Activated T-helper 9 cell treated with anti-CD3 and anti-CD28 coated beads, Interleukin-2, amount 50 U/mL, for 16 hours (primary cell): ENCODE measurements around the gene P2RY8.
"Not testable (repeated sequence)": the region's sequence is repeated elsewhere in the genome, so short reads cannot be mapped to it uniquely, and the experiment has no call there.

Source experiments
- DNase-seq: peaks from one replicate; pipeline ENCODE4 v3.0.0-alpha.2; 2020; ENCODE audit warnings: low read depth

Gene P2RY8

GRCh38 chrX:1444561-1445500, 92.2 kb downstream of the P2RY8 start:
- no peak for DNase-seq

- DNase-seq = no peak
Measured at GRCh38 chrX:1443496-1444075, 93.4 kb downstream of the P2RY8 start.

DNA sequence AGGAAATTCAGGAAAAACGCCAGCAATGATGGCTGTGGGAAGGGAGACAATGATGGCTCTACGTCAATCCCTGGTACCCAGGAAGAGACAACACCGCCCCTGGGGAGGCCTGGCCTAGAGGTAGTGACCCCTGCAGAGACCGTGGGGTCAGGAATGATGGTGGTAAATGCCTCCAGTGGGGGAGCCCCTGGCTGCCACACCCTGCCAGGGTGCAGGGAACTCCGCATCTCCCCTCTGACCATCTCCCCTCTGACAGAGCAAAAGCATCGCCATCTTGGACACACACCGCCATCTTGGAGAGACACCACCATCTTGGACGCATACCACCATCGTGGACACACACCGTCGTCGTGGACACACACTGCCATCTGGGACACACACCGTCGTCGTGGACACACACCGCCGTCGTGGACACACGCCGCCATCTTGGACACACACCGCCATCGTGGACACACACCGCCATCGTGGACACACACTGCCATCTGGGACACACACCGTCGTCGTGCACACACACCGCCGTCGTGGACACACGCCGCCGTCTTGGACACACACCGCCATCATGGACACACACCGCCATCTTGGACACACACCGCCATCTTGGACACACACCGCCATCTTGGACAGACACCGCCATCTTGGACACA, 94.1 kb downstream of the P2RY8 start:
- DNase-seq = no peak

- no peak for DNase-seq
Measured at GRCh38 chrX:1442016-1442665, 94.8 kb downstream of the P2RY8 start.

- DNase-seq = no peak
Measured at GRCh38 chrX:1440506-1440905, 96.5 kb downstream of the P2RY8 start.

DNA sequence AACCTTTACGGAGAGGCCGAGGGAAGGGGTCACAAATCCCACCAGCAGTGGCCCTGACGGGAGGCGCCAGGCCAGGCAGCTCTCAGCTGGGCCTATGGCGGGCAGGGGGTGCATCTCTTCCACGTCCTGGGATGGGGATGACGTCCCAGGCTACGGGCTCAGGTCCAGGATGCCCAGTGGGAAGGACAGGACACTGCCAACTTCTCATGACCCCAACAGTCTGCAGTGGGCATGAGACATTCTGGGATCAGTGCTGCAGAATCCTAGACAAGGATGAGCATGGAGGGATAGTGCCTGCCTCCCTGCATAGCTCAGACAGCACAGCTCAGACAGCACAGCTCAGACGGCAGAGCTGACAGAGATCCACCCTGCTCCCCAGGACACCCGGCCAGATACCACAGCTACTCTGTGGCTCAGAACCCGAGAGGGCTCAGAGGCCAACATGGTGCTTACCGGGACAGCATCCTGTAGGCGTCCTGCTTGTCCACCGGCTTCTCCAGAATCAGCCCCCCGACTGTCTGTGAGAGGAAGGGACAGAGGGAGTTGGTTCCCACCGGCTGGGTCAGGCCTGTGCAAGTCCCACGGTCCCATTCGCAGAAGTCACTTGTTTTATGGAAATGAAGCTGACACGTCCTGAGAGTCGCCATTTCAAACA, 101.6 kb downstream of the P2RY8 start:
- no peak for DNase-seq

DNA sequence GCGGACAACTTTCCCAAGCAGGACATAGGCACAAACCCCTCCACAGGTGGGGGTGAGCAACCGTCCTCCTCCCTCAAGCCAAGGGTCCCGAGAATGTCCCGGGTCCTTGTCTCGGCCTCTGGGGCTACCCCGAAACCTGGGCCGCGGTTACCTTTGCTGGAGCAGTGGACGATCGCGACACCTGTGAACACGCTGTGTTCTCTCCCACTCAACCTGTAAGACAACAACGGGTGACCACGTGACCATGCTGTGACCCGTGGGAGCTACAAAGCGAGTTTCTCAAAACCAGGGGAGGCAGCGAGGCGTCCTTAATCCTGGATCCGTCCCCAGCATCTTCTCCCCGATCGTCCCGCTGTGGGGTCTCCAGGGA, 102.1 kb downstream of the P2RY8 start:
- no peak for DNase-seq

DNA sequence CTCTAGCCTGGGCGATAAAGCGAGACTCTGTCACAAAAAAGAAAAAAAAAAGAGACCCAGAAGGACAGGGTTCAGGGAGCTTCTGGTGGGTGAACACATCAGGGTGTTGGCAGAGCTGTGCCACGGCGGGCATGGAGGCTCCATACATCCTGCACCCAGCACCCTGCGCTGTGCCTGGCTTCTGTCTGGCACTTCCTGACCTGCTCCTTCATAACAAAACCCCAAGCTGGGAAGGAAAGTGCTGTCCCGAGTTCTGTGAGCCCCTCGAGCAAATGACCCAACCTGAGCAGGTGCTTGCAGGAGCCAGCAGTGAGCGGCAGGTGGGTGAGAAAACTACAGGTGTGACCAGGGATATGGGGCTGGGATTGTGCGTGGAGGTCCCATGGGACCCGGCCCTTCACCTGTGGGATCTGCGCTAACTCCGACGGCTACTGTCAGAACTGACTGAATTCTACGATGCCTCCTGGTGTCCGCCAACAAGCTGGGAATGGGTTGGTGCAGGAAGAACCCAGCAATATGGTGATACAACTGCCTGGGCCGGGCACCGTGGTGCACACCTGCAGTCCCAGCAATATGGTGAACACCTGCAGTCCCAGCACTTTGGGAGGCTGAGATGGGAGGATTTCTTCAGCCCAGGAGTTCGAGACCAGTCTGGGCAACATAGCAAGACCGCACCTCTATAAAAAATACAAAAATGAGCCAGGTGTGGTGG, 103.2 kb downstream of the P2RY8 start:
- DNase-seq = no peak

GRCh38 chrX:1430451-1430850, 106.5 kb downstream of the P2RY8 start:
- DNase-seq = no peak

DNA sequence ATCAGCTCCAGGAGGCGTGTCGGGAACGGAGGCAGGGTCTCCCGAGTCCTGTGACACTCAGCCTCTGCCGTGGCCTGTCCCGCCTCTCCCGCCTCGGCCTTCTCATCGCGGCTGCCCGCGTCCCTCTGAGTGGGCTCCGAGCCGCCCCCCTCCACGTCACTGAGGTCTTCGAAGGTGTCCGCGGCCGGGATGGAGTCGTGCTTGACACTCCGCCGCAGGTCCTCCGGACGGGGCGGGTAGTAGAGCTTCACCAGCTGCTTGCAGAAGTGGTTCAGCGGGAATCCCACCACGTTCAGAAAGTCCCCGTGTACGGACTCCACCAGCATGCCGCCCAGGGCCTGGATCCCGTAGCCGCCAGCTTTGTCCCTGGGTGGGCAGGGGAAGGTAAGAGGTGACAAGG, 109.2 kb downstream of the P2RY8 start:
- DNase-seq = no peak

GRCh38 chrX:1426321-1426720, 110.7 kb downstream of the P2RY8 start:
- DNase-seq = not testable (repeated sequence)

GRCh38 chrX:1425381-1425780, 111.6 kb downstream of the P2RY8 start:
- no peak for DNase-seq

GRCh38 chrX:1424147-1424851, 112.7 kb downstream of the P2RY8 start:
- no peak for DNase-seq

GRCh38 chrX:1423215-1423614, 113.8 kb downstream of the P2RY8 start:
- no peak for DNase-seq

GRCh38 chrX:1422135-1422465, 114.9 kb downstream of the P2RY8 start:
- DNase-seq = no peak

DNA sequence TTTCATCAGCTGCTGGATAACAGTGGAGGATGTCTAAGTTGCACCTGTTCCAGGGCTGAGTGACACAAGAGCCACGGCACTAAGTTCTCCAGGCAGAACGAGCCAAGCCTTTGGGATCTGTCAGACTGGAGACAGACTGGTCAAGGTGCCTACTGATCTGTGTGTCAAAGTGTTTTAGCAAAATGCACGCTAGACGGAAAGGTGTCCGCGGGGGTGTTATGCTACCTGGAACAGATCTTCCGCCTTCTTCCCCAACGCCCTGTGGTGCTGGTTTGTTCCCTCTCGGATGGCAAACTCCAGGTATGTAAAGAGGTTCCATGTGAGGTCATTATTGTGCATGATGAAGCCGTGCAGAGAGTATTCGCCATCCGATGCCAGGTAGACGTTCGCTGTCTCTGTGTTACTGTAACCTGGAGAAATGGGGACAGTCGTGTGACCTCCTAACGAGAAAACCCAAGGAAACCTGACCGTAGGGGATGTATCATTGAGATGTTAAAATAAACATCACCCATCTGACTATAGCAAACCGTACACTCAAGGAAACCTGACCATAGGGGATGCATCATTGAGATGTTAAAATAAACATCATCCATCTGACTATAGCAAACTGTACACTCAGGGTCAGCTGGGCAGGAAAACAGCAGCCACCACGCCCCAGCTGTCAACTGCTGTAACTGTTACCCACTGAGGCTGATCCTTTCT, 115.4 kb downstream of the P2RY8 start:
- no peak for DNase-seq

GRCh38 chrX:1420371-1420770, 116.6 kb downstream of the P2RY8 start:
- no peak for DNase-seq

DNA sequence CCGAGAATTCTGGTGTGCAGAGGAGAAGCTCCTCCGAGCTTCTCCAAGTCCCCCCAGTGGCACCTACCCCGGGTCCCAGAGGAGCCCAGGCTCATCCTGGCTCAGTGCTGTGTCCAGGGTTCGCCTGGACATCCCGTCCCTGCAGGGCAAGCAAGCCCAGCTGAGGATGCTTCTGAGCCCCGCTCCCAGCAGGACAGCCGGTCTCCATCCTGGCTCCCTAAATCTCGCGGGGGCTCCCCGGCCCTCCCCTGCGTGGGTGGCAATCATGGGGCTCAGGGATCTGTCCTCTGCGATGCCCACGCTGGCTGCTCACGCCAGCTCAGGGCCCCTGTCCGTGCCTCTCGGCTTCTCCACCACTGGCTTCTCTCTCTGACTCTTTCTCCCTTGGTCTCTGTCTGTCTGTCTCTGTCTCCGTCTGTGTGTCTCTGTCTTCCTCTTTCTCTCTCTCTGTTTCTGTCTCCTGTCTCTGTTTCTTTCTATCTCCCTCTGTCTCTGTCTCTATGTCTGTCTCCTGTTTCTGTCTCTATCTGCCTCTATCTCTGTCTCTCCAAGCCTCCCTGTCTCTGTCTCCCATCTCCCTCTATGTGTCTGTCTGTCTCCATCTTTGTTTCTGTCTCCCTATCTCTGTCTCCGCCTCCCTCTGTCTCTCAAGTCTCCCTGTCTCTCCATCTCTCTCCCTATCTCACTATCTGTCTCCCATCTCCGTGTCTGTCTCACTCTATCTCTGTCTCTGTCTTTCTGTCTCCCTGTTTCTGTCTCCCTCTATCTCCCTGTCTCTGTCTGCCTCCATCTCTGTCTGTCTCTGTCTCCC, 117.2 kb downstream of the P2RY8 start:
- DNase-seq = no peak

DNA sequence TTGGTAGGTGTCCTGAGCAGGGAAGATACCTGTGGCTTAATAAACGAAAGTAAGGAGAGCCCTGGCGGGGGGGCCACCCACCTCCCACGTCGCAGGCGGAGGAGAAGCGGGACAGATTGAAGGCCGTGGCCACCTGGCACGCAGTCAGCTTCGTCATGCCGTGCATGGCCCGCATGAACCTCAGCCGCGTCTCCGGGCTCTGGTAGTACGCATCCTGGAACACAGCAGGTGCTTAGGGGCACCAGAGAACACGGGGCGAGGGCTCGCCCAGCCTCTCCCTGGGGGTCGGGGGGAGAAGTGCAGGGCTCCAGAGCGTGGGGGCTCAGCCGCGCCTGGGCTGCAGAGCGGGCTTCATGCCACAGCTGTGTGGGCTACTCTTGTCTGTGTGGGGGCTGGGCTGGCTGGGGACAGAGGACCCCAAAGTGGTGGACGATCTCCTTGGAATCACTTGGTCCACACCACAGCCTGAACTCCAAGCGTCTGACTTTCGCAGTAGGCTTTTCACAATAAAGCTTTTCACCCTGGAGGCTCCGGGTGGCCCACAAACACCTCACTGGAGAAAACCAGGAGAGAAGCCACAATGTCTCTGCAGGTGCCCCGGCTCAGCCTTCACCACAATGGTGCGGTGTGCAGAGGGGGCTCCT, 118.0 kb downstream of the P2RY8 start:
- DNase-seq = no peak
